ENCODE data around the gene PIK3R6.

Gene PIK3R6, protein sequence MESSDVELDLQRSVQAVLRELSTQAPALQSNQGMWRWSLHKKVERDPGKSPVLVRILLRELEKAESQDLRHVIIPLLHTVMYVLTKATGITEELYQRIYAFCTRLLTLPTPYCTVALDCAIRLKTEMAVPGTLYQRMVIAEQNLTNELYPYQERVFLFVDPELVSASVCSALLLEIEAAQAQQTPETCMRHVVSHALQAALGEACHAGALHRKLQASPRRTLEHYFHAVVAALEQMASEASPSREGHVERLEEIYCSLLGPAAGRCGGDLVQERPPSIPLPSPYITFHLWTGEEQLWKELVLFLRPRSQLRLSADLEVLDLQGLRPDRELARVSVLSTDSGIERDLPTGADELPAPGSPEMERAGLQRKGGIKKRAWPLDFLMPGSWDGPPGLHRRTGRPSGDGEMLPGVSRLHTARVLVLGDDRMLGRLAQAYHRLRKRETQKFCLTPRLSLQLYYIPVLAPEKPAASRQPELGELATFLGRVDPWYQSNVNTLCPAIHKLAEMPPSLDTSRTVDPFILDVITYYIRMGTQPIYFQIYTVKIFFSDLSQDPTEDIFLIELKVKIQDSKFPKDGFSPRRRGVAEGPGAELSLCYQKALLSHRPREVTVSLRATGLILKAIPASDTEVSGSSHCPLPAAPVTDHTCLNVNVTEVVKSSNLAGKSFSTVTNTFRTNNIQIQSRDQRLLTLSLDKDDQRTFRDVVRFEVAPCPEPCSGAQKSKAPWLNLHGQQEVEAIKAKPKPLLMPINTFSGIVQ

DNA sequence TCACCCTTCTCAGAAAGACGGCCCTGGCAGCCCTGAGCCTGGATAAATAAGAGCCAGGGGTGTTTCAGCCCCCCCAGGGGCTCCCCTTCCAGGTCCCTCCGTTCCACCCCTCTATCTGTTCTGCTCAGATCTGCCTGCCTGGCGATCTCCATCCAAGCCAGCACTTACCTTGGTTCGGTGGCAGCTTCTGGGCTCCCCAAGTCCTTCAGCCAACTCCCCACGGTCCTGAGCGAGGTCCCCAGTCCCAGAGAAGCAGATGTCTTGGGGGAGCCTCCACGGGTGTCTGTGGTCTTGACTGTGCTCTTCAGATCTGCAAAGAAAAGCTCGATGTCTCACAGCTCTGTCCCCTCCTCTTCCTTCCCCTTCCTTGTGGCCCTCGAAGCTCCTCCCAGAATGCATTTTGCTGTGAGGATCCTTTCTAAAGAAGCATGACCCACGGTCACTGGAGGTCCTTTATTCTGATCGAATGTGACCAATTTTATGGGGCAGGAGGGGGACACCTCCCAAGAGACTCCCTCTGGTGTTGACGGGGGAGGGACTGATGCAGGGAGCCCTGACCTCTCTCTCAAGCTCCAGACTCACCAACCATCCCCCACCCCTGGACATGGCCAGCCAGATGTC lies at the start of gene PIK3R6:
Gene PIK3R6 (minus strand): TSS at position 314 of the 621 bp plus-strand sequence. CDS start 17,880 bp downstream, outside the sequence.
- DNase-seq (ENCODE audit: low spot score): no peak

DNA sequence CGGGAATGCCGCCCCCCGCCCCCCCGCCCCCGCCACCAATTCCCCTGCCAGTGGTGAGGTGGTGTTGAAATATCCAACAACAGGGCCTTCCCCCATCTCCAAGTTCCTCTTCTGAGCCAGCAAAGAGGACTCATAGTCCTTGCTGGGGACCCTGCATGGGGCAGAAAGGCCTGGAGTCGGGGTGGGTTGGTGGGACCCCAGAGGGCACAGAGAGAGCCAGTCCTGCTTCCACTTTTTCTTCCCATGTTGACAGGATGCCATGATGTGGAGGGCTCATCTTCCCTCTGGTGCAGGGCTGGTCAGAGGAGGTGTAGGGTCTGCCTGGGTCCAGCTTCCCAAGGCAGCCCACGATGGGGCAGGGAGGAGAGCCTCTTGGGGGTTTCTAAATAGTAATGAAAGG lies 49.0 kb upstream of the PIK3R6 start:
- DNase-seq (ENCODE audit: low spot score): no peak

GRCh38 chr17:8914554-8914953 lies 47.1 kb upstream of the PIK3R6 start:
- DNase-seq (ENCODE audit: low spot score): no peak

DNA sequence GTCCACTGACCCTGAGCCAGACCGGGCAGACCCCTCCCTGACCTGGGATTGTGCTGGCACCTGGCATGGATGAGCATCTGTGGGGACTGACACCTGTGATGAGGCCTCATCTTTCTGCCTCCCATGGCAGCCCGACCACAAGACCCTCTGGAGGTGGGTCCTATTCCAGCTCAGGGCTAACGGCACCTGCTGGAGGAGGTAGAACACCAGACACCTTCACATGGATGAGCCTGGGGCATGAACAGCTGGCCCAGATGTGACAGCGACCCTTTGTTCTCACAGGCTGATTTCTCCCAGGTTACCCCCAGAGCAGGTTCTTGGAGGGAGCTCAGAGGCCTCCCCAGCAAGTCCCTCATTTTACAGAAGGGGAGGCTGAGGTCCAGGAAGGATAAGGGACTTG lies 46.4 kb upstream of the PIK3R6 start:
- DNase-seq (ENCODE audit: low spot score): no peak

DNA sequence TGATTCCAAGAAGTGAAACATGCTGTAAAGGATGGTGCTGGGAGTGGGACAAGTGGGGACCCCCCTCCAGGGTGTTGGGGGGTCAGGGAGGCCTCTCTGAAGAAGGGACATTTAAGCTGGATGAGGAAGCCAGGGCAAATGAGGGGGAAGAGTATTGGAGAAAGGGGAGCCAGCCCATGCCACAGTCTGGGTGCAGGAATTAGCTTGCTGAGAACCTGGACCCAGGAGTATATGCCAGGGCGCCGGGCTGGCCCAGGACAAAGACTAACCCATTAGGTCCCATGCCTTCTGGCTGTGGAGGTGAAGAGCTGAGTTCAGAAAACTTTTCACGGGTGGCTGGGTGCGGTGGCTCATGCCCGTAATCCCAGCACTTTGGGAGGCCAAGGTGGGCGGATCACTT lies 45.6 kb upstream of the PIK3R6 start:
- no peak for DNase-seq (ENCODE audit: low spot score)

DNA sequence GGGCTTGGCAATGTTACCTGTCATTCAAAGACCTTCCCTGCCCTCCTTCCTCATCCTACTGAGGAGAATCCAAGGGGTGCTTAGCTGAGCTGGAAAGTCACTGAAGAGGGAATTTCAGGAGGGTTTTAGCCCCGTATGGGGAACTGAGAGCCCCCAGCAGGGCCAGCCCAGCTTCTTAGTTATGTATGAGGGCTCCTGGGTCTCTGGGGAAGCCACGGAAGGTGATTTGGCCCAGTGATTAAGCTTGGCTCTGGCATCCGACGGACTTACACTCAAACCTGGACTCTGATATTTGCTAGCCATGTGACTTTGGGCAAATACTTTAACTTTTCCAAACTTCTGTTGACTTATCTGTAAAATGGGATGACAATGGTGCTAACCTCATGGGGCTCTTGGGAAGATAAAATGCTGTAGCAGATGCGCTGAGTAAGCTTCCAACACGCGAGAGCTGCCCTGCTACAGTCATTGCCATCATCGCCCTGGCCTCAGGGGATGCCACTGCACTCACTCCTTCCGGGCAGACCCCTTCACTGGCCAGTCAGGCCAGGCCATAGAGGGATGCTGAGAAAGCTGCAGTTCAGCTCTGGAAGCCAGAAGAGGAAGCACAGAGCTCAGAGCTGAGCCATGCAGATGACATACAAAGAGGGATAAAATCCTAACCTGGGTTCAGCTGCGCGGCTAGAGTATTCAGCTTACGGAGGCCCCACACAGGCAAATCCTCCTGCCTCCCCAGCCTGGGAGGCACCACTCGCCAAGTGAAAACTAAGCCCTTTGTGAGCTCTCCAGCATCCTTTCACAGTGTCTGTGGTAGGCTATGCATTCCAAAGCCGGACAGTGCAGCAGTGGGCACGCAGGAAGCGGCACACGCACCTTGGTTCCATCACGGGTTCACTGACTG lies 44.9 kb upstream of the PIK3R6 start:
- no peak for DNase-seq (ENCODE audit: low spot score)

GRCh38 chr17:8910969-8911604 lies 43.6 kb upstream of the PIK3R6 start:
- DNase-seq (ENCODE audit: low spot score): no peak

GRCh38 chr17:8909586-8910270 lies 42.3 kb upstream of the PIK3R6 start:
- DNase-seq (ENCODE audit: low spot score): no peak

DNA sequence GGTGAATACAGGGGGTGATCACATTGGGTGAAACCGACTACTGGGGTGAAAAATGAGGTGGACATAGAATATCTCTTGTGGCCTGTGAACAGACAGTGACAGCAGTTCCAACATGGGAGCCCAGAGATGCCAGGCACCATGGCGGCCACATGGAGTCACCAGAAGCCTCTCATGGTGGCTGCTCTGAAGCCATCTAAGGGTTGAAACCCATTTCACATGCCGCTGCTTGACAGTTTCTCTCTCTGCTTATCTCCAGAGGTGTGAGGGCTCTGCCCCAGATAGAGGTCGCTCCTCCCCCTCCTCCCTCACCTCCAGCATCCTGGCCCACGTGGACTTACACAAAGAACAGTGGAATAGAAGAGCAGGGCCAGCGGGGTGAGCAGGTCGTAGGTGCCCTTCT lies 37.9 kb upstream of the PIK3R6 start:
- DNase-seq (ENCODE audit: low spot score): no peak

GRCh38 chr17:8904686-8905085 lies 37.2 kb upstream of the PIK3R6 start:
- no peak for DNase-seq (ENCODE audit: low spot score)

- DNase-seq (ENCODE audit: low spot score): no peak
These were observed 36.7 kb upstream of the PIK3R6 start for GRCh38 chr17:8904201-8904600.

DNA sequence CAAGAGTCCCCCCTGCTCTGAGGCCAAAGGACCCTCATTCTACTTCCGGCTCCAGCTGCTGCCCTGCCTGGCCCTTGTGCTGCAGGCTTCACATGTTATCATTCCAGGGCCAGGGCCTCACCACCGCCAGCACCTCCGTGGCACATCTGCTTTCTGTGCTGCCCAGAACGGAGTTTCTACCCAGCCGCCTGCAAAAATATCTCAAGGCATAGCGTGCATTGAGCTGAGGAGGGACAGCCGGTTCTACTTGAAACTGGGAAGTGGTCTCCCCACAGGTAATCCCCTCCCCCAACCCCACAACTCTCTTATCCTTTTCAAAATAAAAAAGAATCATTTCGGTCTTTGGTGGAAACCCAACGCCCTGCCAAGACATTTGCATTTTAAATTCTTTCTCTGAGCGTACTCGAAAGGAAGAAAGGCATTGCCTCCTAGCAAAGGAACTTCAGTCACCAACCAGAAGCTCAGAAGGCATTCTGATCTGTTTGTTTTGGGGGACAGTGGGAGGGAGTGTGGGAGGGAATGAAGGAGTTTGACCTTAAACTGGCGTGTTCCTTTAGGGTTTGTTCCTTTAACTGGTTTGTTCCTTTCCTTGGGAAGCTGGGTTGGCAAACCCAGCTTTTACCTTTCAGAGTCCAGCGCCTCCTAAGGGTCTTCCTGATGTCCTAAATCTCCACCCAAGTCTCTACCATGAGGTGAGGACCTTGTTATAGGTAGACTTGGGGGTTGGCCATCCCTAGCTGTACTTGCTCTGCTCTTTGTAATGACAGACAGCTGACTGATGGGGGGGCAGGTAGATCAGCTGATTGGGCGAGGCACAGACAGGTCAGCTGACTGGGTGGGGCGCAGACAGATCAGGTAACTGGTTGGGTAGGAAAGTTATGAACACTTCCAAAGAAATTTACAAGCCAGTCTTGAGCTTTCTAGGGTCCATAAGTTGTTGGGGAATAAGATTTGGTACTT lies 33.4 kb upstream of the PIK3R6 start:
- no peak for DNase-seq (ENCODE audit: low spot score)

DNA sequence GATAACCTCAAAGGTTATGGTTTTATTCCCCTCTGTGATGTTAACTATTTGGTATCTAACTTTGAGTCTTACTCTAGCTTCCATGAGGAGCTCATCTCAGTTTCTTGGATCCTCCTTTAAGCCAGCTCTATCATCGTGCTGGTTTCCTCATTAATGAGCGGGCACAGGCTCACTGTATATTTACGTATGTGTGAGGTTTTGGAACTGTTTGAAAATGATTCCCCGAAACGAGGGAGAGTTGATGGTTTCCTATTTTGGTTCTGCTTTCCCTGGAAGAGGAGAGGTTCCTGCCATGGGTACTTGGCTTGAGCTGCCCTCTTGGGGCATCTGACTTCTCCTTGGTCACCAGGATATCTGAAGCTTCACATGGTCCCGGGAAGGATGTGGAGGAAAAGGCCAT lies 32.7 kb upstream of the PIK3R6 start:
- DNase-seq (ENCODE audit: low spot score): no peak

DNA sequence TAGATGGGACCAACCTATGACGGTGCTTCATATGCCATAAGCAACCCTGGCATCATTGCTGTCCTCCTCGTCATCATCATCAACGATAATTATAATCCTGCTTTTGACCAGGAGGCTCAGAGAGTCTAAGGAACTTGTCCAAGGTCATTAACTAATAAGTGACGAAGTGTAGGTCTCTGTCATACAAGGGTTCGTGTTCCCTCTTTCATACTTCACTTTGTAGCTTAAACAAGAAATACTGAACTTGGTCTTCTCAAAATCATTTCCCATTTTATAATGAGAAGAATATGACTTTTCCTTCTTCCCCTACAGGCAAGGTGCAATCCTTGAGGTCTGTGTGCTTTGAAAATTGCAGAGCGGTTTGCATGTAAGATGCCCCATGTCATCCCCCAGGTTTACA lies 31.2 kb upstream of the PIK3R6 start:
- no peak for DNase-seq (ENCODE audit: low spot score)

DNA sequence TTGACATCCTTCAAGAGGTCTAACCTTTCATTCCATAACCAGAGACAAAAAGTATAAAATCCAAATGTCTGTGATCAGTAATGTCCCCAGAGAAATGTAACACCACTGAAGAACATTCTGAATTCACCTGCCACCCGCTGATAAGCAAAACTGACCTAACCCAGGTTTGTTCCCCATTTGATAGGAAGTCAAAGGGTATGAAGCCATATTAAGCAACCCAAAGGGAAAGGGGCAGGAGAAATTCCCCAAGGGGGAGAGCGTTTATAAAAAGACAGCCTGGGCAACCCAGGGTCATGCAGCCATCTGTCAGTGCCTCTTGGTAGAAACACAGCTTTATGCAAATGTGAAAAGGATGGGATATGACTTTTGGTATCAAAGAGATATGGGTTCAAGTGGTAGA lies 30.7 kb upstream of the PIK3R6 start:
- DNase-seq (ENCODE audit: low spot score): no peak

- DNase-seq (ENCODE audit: low spot score): no peak
These were observed 29.5 kb upstream of the PIK3R6 start for GRCh38 chr17:8896641-8897635.

DNA sequence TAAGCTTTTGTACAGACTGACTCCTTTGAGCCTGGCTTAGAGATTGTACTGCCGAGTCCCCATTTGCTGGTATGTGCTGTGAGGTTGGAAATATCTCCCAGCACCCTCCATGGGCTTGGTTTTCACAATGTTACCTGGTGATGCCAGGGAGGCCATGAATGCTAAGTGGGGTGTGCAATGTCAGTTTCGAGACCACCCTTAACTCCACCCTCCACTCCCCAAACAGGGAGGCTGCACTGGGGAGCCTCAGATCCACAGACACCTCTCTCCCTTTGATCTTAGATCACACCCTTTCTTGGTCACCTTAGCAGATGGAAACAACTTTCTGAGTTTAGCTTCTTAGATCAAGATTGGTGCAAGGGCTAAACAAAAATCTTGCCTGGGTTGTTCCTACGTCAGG lies 28.6 kb upstream of the PIK3R6 start:
- no peak for DNase-seq (ENCODE audit: low spot score)
